HG02678 (cell line): ENCODE results near the gene SLC5A11.

ENCODE experiments used
- ATAC-seq: cut with Tn5 transposase; IDR thresholded peaks from one replicate; pipeline ENCODE4 v1.9.1; 2021; ENCODE audit warnings: mild to moderate bottlenecking, moderate library complexity; ENCODE audit not compliant: unreplicated experiment

The SLC5A11 gene

GRCh38 chr16:24915576-24915975, 69.8 kb downstream of the SLC5A11 start:
- no peak for ATAC-seq

GRCh38 chr16:24917236-24917635, 71.5 kb downstream of the SLC5A11 start:
- no peak for ATAC-seq

- ATAC-seq, result no peak
Observed at GRCh38 chr16:24917891-24918290, 72.1 kb downstream of the SLC5A11 start.

- ATAC-seq, result no peak
Observed at GRCh38 chr16:24918641-24919040, 72.9 kb downstream of the SLC5A11 start.

GRCh38 chr16:24919536-24919935, 73.8 kb downstream of the SLC5A11 start:
- ATAC-seq, result no peak

- ATAC-seq, result no peak
Observed at GRCh38 chr16:24920568-24920967, 74.8 kb downstream of the SLC5A11 start.

- ATAC-seq, result no peak
Observed at GRCh38 chr16:24921229-24921628, 75.5 kb downstream of the SLC5A11 start.

- ATAC-seq, result no peak
Observed at GRCh38 chr16:24925163-24925562, 79.4 kb downstream of the SLC5A11 start.

- ATAC-seq, result no peak
Observed at GRCh38 chr16:24929409-24929808, 83.6 kb downstream of the SLC5A11 start.

GRCh38 chr16:24930440-24930839, 84.7 kb downstream of the SLC5A11 start:
- no peak for ATAC-seq

GRCh38 chr16:24931091-24931490, 85.3 kb downstream of the SLC5A11 start:
- no peak for ATAC-seq

GRCh38 chr16:24935336-24935735, 89.6 kb downstream of the SLC5A11 start:
- no peak for ATAC-seq

- no peak for ATAC-seq
Observed at GRCh38 chr16:24936151-24936550, 90.4 kb downstream of the SLC5A11 start.

GRCh38 chr16:24939224-24939623, 93.5 kb downstream of the SLC5A11 start:
- ATAC-seq, result no peak

- ATAC-seq, result no peak
Observed at GRCh38 chr16:24939738-24940137, 94.0 kb downstream of the SLC5A11 start.

GRCh38 chr16:24943471-24943870, 97.7 kb downstream of the SLC5A11 start:
- ATAC-seq, result no peak

GRCh38 chr16:24944206-24944605, 98.4 kb downstream of the SLC5A11 start:
- no peak for ATAC-seq

GRCh38 chr16:24946155-24946554, 100.4 kb downstream of the SLC5A11 start:
- ATAC-seq, result no peak

- no peak for ATAC-seq
Observed at GRCh38 chr16:24950275-24950674, 104.5 kb downstream of the SLC5A11 start.

- ATAC-seq, result no peak
Observed at GRCh38 chr16:24953306-24953705, 107.5 kb downstream of the SLC5A11 start.

- no peak for ATAC-seq
Observed at GRCh38 chr16:24953721-24954120, 108.0 kb downstream of the SLC5A11 start.

GRCh38 chr16:24954137-24954536, 108.4 kb downstream of the SLC5A11 start:
- no peak for ATAC-seq

- no peak for ATAC-seq
Observed at GRCh38 chr16:24955975-24956731, 110.4 kb downstream of the SLC5A11 start.
